Activated T-cell treated with anti-CD3 and anti-CD28 coated beads, Interleukin-2, amount 50 U/mL, for 48 hours (primary cell): ENCODE measurements around the gene SORCS2.
A peak's percentile ranks its signal among the peaks of the same experiment; 100 is the strongest.

Experiments
- DNase-seq, 2 experiments: peaks; one replicate each; pipeline ENCODE4 v3.0.0-alpha.2; 2020

The SORCS2 gene

GRCh38 chr4:7746351-7747061 lies 554.2 kb downstream of the SORCS2 start:
- no peak for DNase-seq

GRCh38 chr4:7747062-7747385 lies 554.7 kb downstream of the SORCS2 start:
- DNase-seq = no peak

GRCh38 chr4:7747566-7747965 lies 555.2 kb downstream of the SORCS2 start:
- DNase-seq = no peak

GRCh38 chr4:7750523-7750922 lies 558.2 kb downstream of the SORCS2 start:
- no peak for DNase-seq

- DNase-seq = no peak
Measured at GRCh38 chr4:7750972-7751371, 558.6 kb downstream of the SORCS2 start.

GRCh38 chr4:7752649-7753048 lies 560.3 kb downstream of the SORCS2 start:
- DNase-seq = no peak

GRCh38 chr4:7753271-7753670 lies 560.9 kb downstream of the SORCS2 start:
- no peak for DNase-seq

- no peak for DNase-seq
Measured at GRCh38 chr4:7753931-7754465, 561.7 kb downstream of the SORCS2 start.

- DNase-seq = no peak
Measured at GRCh38 chr4:7754565-7755262, 562.4 kb downstream of the SORCS2 start.

- no peak for DNase-seq
Measured at GRCh38 chr4:7755561-7755960, 563.2 kb downstream of the SORCS2 start.

- no peak for DNase-seq
Measured at GRCh38 chr4:7756071-7756470, 563.7 kb downstream of the SORCS2 start.

GRCh38 chr4:7756561-7757355 lies 564.4 kb downstream of the SORCS2 start:
- DNase-seq = no peak

- DNase-seq = no peak
Measured at GRCh38 chr4:7757501-7758471, 565.4 kb downstream of the SORCS2 start.

GRCh38 chr4:7758476-7758875 lies 566.1 kb downstream of the SORCS2 start:
- no peak for DNase-seq

- DNase-seq = peak; percentile 72 to 74
Measured at GRCh38 chr4:7759216-7759615, 566.9 kb downstream of the SORCS2 start.

- DNase-seq = no peak
Measured at GRCh38 chr4:7759635-7760034, 567.3 kb downstream of the SORCS2 start.

GRCh38 chr4:7760228-7760627 lies 567.9 kb downstream of the SORCS2 start:
- DNase-seq = no peak

GRCh38 chr4:7760706-7761105 lies 568.4 kb downstream of the SORCS2 start:
- DNase-seq = no peak

GRCh38 chr4:7761312-7761711 lies 569.0 kb downstream of the SORCS2 start:
- no peak for DNase-seq

GRCh38 chr4:7761720-7762119 lies 569.4 kb downstream of the SORCS2 start:
- peak; percentile 65 to 74 for DNase-seq

GRCh38 chr4:7762376-7763030 lies 570.2 kb downstream of the SORCS2 start:
- DNase-seq = no peak

GRCh38 chr4:7763106-7763505 lies 570.8 kb downstream of the SORCS2 start:
- no peak for DNase-seq
